Upper lobe of left lung (tissue), 6 donors: Measurements from ENCODE around the gene LIPC. TPM values are rescaled to one million over a fixed set of nuclear protein-coding genes. Genes with fewer than 3 reads are reported as not detected.

Source experiments
- ATAC-seq, 2 donors: fragments of 200-7000 bp; cut with Tn5 transposase; one replicate each; pipeline ENCODE4 v1.9.1; 2022; ENCODE audit warnings: mild to moderate bottlenecking in 2 of 2, moderate library complexity in 2 of 2; ENCODE audit not compliant: low FRiP score in 2 of 2
- DNase-seq, 2 donors: peaks; one replicate each; pipeline ENCODE4 v3.0.0-alpha.2; 2019 to 2020
- H3K27ac ChIP-seq, 4 donors: fragments of 200-600 bp; sonication (generic); one replicate each; pipeline ENCODE4 v1.5.1; 2016 to 2019
- H3K27me3 ChIP-seq, 4 donors: fragments of 200-600 bp; sonication (generic); one replicate each; pipeline ENCODE4 v1.5.1; 2017 to 2019
- H3K36me3 ChIP-seq, 4 donors: fragments of 200-600 bp; sonication (generic); one replicate each; pipeline ENCODE4 v1.5.1; 2016 to 2019
- H3K4me1 ChIP-seq, 4 donors: fragments of 200-600 bp; sonication (generic); one replicate each; pipeline ENCODE4 v1.5.1; 2018 to 2019
- H3K4me3 ChIP-seq, 4 donors: fragments of 200-600 bp; sonication (generic); one replicate each; pipeline ENCODE4 v1.5.1; 2017 to 2019; ENCODE audit warnings: mild to moderate bottlenecking in 2 of 4, moderate library complexity in 1 of 4
- H3K9me3 ChIP-seq, 4 donors: fragments of 200-600 bp; sonication (generic); one replicate each; pipeline ENCODE4 v1.5.1; 2018 to 2019
- CTCF ChIP-seq, 6 experiments: fragments of 450-650 bp in 4 of 6; fragments of 200-600 bp in 2 of 6; sonication (generic) in 2 of 6; IDR thresholded peaks; one replicate each; pipeline ENCODE4 v1.5.1; 2016 to 2019; ENCODE audit warnings: antibody characterized with exemption in 6 of 6
- EP300 ChIP-seq, 4 donors: sonication (generic); formaldehyde crosslinking; IDR thresholded peaks; one replicate each; pipeline ENCODE4 v1.5.1; 2017; ENCODE audit warnings: antibody characterized with exemption in 4 of 4, control low read depth in 2 of 4
- POLR2A ChIP-seq, 4 donors: fragments of 450-650 bp; IDR thresholded peaks; one replicate each; pipeline ENCODE4 v1.5.1; 2016 to 2017; ENCODE audit warnings: antibody characterized with exemption in 4 of 4, mild to moderate bottlenecking in 2 of 4
- POLR2AphosphoS5 ChIP-seq, 2 donors: sonication (generic); formaldehyde crosslinking; IDR thresholded peaks; one replicate each; pipeline ENCODE4 v1.5.1; 2017; ENCODE audit warnings: antibody characterized with exemption in 2 of 2
- WGBS, 2 donors: methylation state at CpG; one replicate each; pipeline ENCODE4 v1.1.5; 2017 to 2018; 5-methylcytosine and 5-hydroxymethylcytosine counted together
- total RNA-seq, 6 donors: library from RNA; depleted of rRNA in 4 of 6; stranded (reverse); fragments of >200 nt in 4 of 6; gene quantifications; one replicate each; pipeline versions ENCODE4 v1.1.0 to v1.2.1, GENCODE V29; 2016 to 2021
- donor health status: DM: no; HTN: no; CAD: no; lungs with moderate emphysema.
- donor health status: DM: no; HTN: yes; CAD: no; lungs with severe emphysema.

LIPC gene
- total RNA-seq, 6 donors from 2014 or later, result 0.40 to 0.89 (median 0.75) TPM; not detected in 2

DNA sequence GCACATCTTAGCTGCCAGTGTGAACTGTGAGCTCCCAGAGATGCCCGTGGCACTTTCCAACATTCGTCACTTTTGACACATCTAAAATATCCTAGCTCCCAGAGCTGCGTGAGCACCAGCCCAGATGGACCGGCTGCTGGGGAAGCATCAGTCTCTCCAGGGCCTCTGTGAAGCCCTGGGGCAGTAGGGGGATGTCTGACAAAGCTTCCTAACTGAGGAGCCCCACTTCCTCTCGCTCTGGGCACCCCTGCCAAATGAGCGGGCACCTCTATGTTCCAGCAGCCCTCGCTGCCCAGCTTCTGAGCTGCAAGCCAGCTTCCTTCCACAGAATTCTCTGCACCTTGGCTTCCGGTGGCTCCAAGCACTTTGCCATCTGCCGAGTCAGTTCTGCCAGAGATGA, 91.1 kb downstream of the LIPC start:
- H3K4me1 ChIP-seq, result peaks cover 11 to 25% (median 21%) of the 10 kb centered on the region in 4 donors
- no peaks in the 10 kb centered on the region for H3K9me3 ChIP-seq
- DNase-seq, result peak in 1 of 2 donors; percentile 19
- no peak overlapping the region for H3K27ac ChIP-seq
- no peak for ATAC-seq
- 77 to 88% methylated on average over 5 to 9 of the region's 9 CpGs for WGBS, 2 donors
- no peaks in the 10 kb centered on the region for H3K27me3 ChIP-seq
- no peaks in the 10 kb centered on the region for H3K36me3 ChIP-seq
- TF ChIP-seq POLR2AphosphoS5 (IDR thresholded peaks at IDR 0.05) (no peak), EP300 (IDR thresholded peaks at IDR 0.05) (no peak), CTCF (IDR thresholded peaks at IDR 0.05) (no peak), POLR2A (IDR thresholded peaks at IDR 0.05) (no peak)
- no peak overlapping the region for H3K4me3 ChIP-seq

DNA sequence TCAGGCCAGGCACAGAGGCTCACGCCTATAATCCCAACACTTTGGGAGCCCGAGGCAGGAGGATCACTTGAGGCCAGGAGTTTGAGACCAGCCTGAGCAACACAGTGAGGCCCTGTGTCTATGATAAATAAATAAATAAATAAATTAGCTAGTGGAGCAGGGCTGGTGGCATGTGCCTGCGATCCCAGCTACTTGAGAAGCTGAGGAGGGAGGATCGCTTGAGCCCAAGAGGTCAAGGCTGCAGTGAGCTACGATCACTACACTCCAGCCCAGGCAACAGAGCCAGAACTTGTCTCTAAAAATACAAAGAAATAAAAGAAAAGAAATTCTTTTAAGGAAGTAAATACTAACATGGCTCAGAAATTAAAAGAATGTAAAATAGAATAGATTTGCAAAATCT, 91.8 kb downstream of the LIPC start:
- ATAC-seq (no peak), DNase-seq (peak in 1 of 2 donors; percentile 17)
- no peak overlapping the region for H3K4me3 ChIP-seq
- TF ChIP-seq EP300 (IDR thresholded peaks at IDR 0.05) (no peak), POLR2AphosphoS5 (IDR thresholded peaks at IDR 0.05) (no peak), CTCF (IDR thresholded peaks at IDR 0.05) (no peak), POLR2A (IDR thresholded peaks at IDR 0.05) (no peak)
- H3K4me1 ChIP-seq, result peaks cover 11 to 24% (median 22%) of the 10 kb centered on the region in 4 donors
- WGBS, 2 donors, result 84 to 85% methylated on average over 5 of the region's 5 CpGs
- H3K9me3 ChIP-seq, result no peaks in the 10 kb centered on the region
- no peaks in the 10 kb centered on the region for H3K36me3 ChIP-seq
- H3K27me3 ChIP-seq, result no peaks in the 10 kb centered on the region
- peak overlapping the region in 2 of 4 donors; percentile 11 to 30 for H3K27ac ChIP-seq

DNA sequence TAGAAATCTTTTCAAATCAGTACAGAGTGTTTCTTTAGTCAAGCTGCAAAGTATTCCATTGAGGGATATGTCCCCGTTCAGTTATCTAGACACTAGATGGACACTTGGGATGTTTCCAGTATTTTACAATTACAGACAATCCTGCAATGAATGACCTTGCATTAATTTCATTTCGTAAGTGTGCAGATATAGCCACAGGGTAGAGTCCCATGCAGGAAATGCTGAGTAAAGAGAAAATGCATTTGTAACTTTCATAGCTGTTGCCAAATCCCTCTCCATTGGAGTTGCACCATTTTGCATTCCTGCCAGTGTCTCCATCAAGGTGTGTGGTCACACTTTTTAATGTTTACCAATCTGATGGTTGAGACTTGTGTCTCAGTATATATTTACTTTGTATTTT, 92.5 kb downstream of the LIPC start:
- DNase-seq (peak in 1 of 2 donors; percentile 22), ATAC-seq (no peak)
- Histone ChIP-seq H3K9me3 (no peaks in the 10 kb centered on the region), H3K27me3 (no peaks in the 10 kb centered on the region), H3K36me3 (no peaks in the 10 kb centered on the region), H3K27ac (peak overlapping the region in 2 of 4 donors; percentile 11 to 30), H3K4me3 (no peak overlapping the region), H3K4me1 (peaks cover 11 to 24% (median 21%) of the 10 kb centered on the region in 4 donors)
- 39 to 50% methylated on average over 2 of the region's 2 CpGs for WGBS, 2 donors
- no peak for TF ChIP-seq POLR2A (IDR thresholded peaks at IDR 0.05)
- TF ChIP-seq POLR2AphosphoS5 (IDR thresholded peaks at IDR 0.05), result peak in 1 of 2 donors; percentile 60

DNA sequence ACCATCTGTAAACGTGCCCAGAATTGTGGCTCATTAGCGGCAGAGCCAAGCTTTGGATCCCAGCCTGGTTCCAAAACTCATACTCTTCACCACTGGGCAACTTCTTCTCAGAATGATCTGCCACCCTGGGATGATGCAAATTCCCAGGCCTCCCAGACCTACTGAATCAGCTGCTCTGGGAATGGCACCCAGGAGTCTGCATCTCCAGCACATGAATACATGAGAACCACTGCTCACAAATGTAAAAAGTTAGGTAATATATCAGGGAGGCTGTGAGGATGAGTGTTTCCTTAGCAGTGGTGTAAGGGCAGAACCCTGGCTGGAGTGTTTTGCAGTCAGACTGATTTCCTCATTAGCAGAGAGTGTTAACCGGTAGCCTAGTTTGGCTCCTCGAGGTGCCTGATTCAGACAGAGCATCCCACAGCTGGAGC, 94.2 kb downstream of the LIPC start:
- Histone ChIP-seq H3K36me3 (no peaks in the 10 kb centered on the region), H3K4me3 (no peak overlapping the region), H3K27me3 (no peaks in the 10 kb centered on the region), H3K27ac (peak overlapping the region; percentile 32 to 69 (median 61)), H3K4me1 (peaks cover 4 to 16% (median 15%) of the 10 kb centered on the region in 4 donors), H3K9me3 (no peaks in the 10 kb centered on the region)
- WGBS, 2 donors, result 76 to 80% methylated on average over 4 of the region's 4 CpGs
- DNase-seq (peak in 1 of 2 donors; percentile 23), ATAC-seq (peak in 1 of 2 donors; percentile 7)
- TF ChIP-seq POLR2A (IDR thresholded peaks at IDR 0.05), result no peak
- TF ChIP-seq POLR2AphosphoS5 (IDR thresholded peaks at IDR 0.05), result no peak
- no peak for TF ChIP-seq CTCF (IDR thresholded peaks at IDR 0.05)
- TF ChIP-seq EP300 (IDR thresholded peaks at IDR 0.05), result no peak

DNA sequence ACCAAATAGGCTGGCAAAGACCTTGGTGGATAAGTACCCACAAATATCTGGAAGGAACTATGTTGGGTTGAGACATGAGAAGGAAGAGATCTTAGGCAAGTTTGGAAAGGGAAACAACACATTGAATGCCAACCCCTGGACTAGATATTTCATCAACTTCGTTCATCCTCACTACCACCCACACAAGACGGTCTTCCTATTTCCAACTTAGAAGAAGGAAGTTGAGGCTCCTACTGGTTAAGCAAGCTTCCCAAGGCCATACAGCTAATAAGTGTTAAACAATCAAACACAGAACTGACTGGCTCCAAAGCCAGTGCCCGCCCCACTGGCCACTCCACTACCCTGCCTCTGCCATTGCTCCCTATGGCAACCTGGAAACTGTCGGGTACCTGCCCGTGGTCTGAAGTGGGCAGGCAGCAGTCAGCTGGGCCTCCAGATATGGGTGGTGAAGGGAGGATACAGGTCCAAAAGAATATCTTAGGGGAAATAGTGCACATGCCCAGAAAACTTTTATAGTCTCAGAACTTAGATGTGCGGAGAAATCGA, 94.9 kb downstream of the LIPC start:
- peak in 1 of 2 donors; percentile 44 for DNase-seq
- Histone ChIP-seq H3K4me3 (no peak overlapping the region), H3K9me3 (no peaks in the 10 kb centered on the region), H3K36me3 (no peaks in the 10 kb centered on the region), H3K27me3 (no peaks in the 10 kb centered on the region), H3K27ac (peak overlapping the region; percentile 32 to 69 (median 61)), H3K4me1 (peaks cover 4 to 12% (median 8%) of the 10 kb centered on the region in 4 donors)
- WGBS, 2 donors, result 71 to 81% methylated on average over 6 to 7 of the region's 7 CpGs
- ATAC-seq, result peak; percentile 30 to 72
- TF ChIP-seq POLR2AphosphoS5 (IDR thresholded peaks at IDR 0.05) (no peak), POLR2A (IDR thresholded peaks at IDR 0.05) (no peak)
